GM10266 (cell line): ENCODE results near the gene MAML3.

Source experiments
- DNase-seq: peaks from one replicate; pipeline ENCODE4 v3.0.0; 2012; ENCODE audit errors: extremely low spot score
- CTCF ChIP-seq: IDR thresholded peaks from 2 replicates; pipeline ENCODE4 v1.5.1; 2012; ENCODE audit warnings: mild to moderate bottlenecking, low read depth; ENCODE audit not compliant: control insufficient read depth, insufficient read depth; ENCODE audit errors: missing control alignments

Gene MAML3

GRCh38 chr4:140111256-140111655, 42.7 kb downstream of the MAML3 start:
- no peak for TF ChIP-seq CTCF
- DNase-seq: no peak

- no peak for TF ChIP-seq CTCF
- DNase-seq: no peak
These were observed 43.3 kb downstream of the MAML3 start for GRCh38 chr4:140110542-140111215.

GRCh38 chr4:140109737-140110136, 44.2 kb downstream of the MAML3 start:
- DNase-seq: no peak
- TF ChIP-seq CTCF: no peak

- no peak for DNase-seq
- TF ChIP-seq CTCF: no peak
These were observed 44.7 kb downstream of the MAML3 start for GRCh38 chr4:140109292-140109691.

GRCh38 chr4:140108713-140109230, 45.2 kb downstream of the MAML3 start:
- DNase-seq: no peak
- no peak for TF ChIP-seq CTCF

GRCh38 chr4:140108243-140108642, 45.7 kb downstream of the MAML3 start:
- no peak for TF ChIP-seq CTCF

GRCh38 chr4:140106289-140106844, 47.6 kb downstream of the MAML3 start:
- TF ChIP-seq CTCF: no peak
- DNase-seq: no peak

More at GRCh38 chr4:140108243-140108642, 45.7 kb downstream of the MAML3 start:
- DNase-seq: no peak
